Tracheal epithelial cell (primary cell): Measurements from ENCODE around the gene UAP1L1. TPM values are rescaled to one million over a fixed set of nuclear protein-coding genes. Genes with fewer than 3 reads are reported as not detected.

Experiments
- total RNA-seq: library from RNA; depleted of rRNA; stranded (reverse); fragments of >200 nt; gene quantifications from 2 replicates; pipeline ENCODE4 v1.2.1, GENCODE V29; 2014

Gene UAP1L1
- 1.7 and 13.3 TPM in 2 replicates for total RNA-seq

GRCh38 chr9:137077010-137077747 is at the start of gene UAP1L1:
TSS of gene UAP1L1 (plus strand) at chr9:137077517. CDS start at chr9:137077533, 16 bp downstream.

GRCh38 chr9:137031904-137032640 is 45.2 kb upstream of the UAP1L1 start, which contains the start of gene FUT7:
TSS of gene FUT7 (minus strand) at chr9:137032088. CDS start at chr9:137031991, 97 bp downstream.

GRCh38 chr9:137046088-137046787 is 31.1 kb upstream of the UAP1L1 start, which contains the start of gene NPDC1:
TSS of gene NPDC1 (minus strand) at chr9:137046177. CDS start at chr9:137045989, 188 bp downstream.

GRCh38 chr9:137053944-137054931 is 23.1 kb upstream of the UAP1L1 start, which contains the start of gene ENTPD2:
TSS of gene ENTPD2 (minus strand) at chr9:137054061. CDS start at chr9:137053997, 64 bp downstream.

GRCh38 chr9:137070201-137070905 is 7.0 kb upstream of the UAP1L1 start, which contains the start of gene SAPCD2:
TSS of gene SAPCD2 (minus strand) at chr9:137070557. CDS start at chr9:137070460, 97 bp downstream.

GRCh38 chr9:137086531-137087408 is 9.5 kb downstream of the UAP1L1 start, which contains the start of gene MAN1B1:
TSS of gene MAN1B1 (plus strand) at chr9:137086985. CDS start at chr9:137087000, 15 bp downstream.

GRCh38 chr9:137114613-137115393 is 37.5 kb downstream of the UAP1L1 start, which contains the start of gene DPP7:
TSS of gene DPP7 (minus strand) at chr9:137114733. CDS start at chr9:137114713, 20 bp downstream.

Other genes starting within 250 kb of the UAP1L1 start
- gene AJM1, start 235.0 kb upstream of the UAP1L1 start, total RNA-seq: 1.1 and 1.7 TPM in 2 replicates
- gene PHPT1, start 228.1 kb upstream of the UAP1L1 start, total RNA-seq: 64.6 and 90.8 TPM in 2 replicates
- 1.1 and 1.9 TPM in 2 replicates for gene MAMDC4, start 225.2 kb upstream of the UAP1L1 start, total RNA-seq
- gene EDF1, start 211.2 kb upstream of the UAP1L1 start, total RNA-seq: 188 and 239 TPM in 2 replicates
- gene TRAF2, start 191.0 kb upstream of the UAP1L1 start, total RNA-seq: 10.4 and 14.5 TPM in 2 replicates
- 168 and 235 TPM in 2 replicates for gene FBXW5, start 132.8 kb upstream of the UAP1L1 start, total RNA-seq
- gene C8G, start 132.3 kb upstream of the UAP1L1 start, total RNA-seq: not detected in 2 replicates
- 1.2 TPM in 1 of 2 replicates, not detected in the other for gene LCN12, start 125.2 kb upstream of the UAP1L1 start, total RNA-seq
- not detected in 2 replicates for gene PTGDS, start 100.0 kb upstream of the UAP1L1 start, total RNA-seq
- not detected in 2 replicates for gene LCNL1, start 94.5 kb upstream of the UAP1L1 start, total RNA-seq
- 16.4 and 21.4 TPM in 2 replicates for gene PAXX, start 85.1 kb upstream of the UAP1L1 start, total RNA-seq
- gene CLIC3, start 80.9 kb upstream of the UAP1L1 start, total RNA-seq: 4.0 and 4.8 TPM in 2 replicates
- gene ABCA2, start 49.3 kb upstream of the UAP1L1 start, total RNA-seq: 9.8 and 13.0 TPM in 2 replicates
- not detected in 2 replicates for gene FUT7, start 45.4 kb upstream of the UAP1L1 start, total RNA-seq
- gene NPDC1, start 31.3 kb upstream of the UAP1L1 start, total RNA-seq: 8.3 and 9.4 TPM in 2 replicates
- 0.21 and 1.7 TPM in 2 replicates for gene ENTPD2, start 23.5 kb upstream of the UAP1L1 start, total RNA-seq
- 1.1 and 4.1 TPM in 2 replicates for gene SAPCD2, start 7.0 kb upstream of the UAP1L1 start, total RNA-seq
- gene MAN1B1, start 9.5 kb downstream of the UAP1L1 start, total RNA-seq: 69.9 and 71.4 TPM in 2 replicates
- gene DPP7, start 37.2 kb downstream of the UAP1L1 start, total RNA-seq: 76.1 and 80.4 TPM in 2 replicates
- gene GRIN1, start 61.6 kb downstream of the UAP1L1 start, total RNA-seq: 0.21 and 0.48 TPM in 2 replicates
- 0.24 TPM in 1 of 2 replicates, not detected in the other for gene LRRC26, start 92.5 kb downstream of the UAP1L1 start, total RNA-seq
- not detected in 2 replicates for gene TMEM210, start 94.5 kb downstream of the UAP1L1 start, total RNA-seq
- gene ANAPC2, start 111.0 kb downstream of the UAP1L1 start, total RNA-seq: 8.5 and 9.6 TPM in 2 replicates
- 76.3 and 93.3 TPM in 2 replicates for gene SSNA1, start 111.2 kb downstream of the UAP1L1 start, total RNA-seq
- gene TPRN, start 123.2 kb downstream of the UAP1L1 start, total RNA-seq: 4.1 and 6.4 TPM in 2 replicates
- 34.0 and 66.9 TPM in 2 replicates for gene TMEM203, start 128.1 kb downstream of the UAP1L1 start, total RNA-seq
- 2.7 and 6.2 TPM in 2 replicates for gene NDOR1, start 128.2 kb downstream of the UAP1L1 start, total RNA-seq
- 0.24 and 0.64 TPM in 2 replicates for gene RNF208, start 144.7 kb downstream of the UAP1L1 start, total RNA-seq
- gene CYSRT1, start 147.7 kb downstream of the UAP1L1 start, total RNA-seq: 0.72 and 6.0 TPM in 2 replicates
- under 0.01 and 0.21 TPM in 2 replicates for gene RNF224, start 150.0 kb downstream of the UAP1L1 start, total RNA-seq
- gene SLC34A3, start 153.4 kb downstream of the UAP1L1 start, total RNA-seq: not detected in 2 replicates
- gene TUBB4B, start 163.8 kb downstream of the UAP1L1 start, total RNA-seq: 94.4 and 132 TPM in 2 replicates
- gene STPG3, start 173.8 kb downstream of the UAP1L1 start, total RNA-seq: not detected in 2 replicates
- gene NELFB, start 177.8 kb downstream of the UAP1L1 start, total RNA-seq: 55.2 and 55.7 TPM in 2 replicates
- gene TOR4A, start 200.2 kb downstream of the UAP1L1 start, total RNA-seq: 35.6 and 36.1 TPM in 2 replicates
- 10.0 and 15.7 TPM in 2 replicates for gene NRARP, start 224.8 kb downstream of the UAP1L1 start, total RNA-seq